Mucosa of gallbladder (tissue), 1 donor: Measurements from ENCODE around the gene ENTPD6. TPM values are rescaled to one million over a fixed set of nuclear protein-coding genes. Genes with fewer than 3 reads are reported as not detected.
"Not testable (repeated sequence)": the region's sequence is repeated elsewhere in the genome, so short reads cannot be mapped to it uniquely, and the experiment has no call there.

ENCODE experiments used
- DNase-seq: peaks from one replicate; pipeline ENCODE4 v3.0.0-alpha.2; 2020; ENCODE audit warnings: low spot score
- total RNA-seq: library from RNA; stranded (reverse); gene quantifications from one replicate; pipeline ENCODE4 v1.2.1, GENCODE V29; 2021
- donor health status: DM: no; HTN: no; CAD: no.

ENTPD6 gene
- 133 TPM for total RNA-seq

DNA sequence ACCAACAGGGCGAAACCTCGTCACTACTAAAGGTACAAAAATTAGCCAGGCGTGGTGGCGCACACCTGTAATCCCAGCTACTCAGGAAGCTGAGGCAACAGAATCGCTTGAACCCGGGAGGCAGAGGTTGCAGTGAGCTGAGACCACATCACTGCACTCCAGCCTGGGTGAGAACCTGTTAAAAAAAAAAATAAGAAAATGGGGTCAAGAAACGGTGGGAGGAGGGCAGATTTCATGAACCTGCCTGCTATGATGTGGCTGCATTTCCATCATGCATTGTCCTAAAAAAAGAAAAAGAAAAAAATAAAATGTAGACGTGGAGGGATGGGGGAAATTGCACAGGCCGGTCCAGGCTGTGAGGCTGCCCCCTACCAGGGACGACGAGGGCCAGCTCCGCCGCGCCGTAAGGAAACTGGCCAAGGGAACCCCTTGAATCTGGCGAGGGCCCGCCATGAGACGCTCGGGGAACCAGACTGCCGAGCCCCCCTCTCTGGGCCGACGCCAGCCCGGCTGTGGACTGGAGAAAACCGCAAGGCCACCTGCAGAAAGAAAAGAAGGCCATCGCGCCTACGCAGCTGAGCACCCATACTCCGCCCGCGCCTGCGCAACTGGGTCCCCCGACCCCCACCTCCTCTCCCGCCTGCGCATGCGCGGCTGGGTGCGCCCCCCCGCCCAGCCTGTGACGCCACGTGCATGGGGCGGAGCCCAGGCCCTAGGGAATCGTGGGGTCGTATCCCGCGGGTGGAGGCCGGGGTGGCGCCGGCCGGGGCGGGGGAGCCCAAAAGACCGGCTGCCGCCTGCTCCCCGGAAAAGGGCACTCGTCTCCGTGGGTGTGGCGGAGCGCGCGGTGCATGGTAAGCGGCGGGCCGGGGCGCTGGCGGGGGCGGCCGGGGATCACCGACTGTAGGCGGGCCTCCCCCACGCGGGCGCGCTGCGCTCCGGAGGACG lies at the start of gene ENTPD6:
Gene ENTPD6 (plus strand): TSS at position 699 of the 948 bp plus-strand sequence. CDS start 10,825 bp downstream, outside the sequence.
- peak; percentile 93 for DNase-seq

DNA sequence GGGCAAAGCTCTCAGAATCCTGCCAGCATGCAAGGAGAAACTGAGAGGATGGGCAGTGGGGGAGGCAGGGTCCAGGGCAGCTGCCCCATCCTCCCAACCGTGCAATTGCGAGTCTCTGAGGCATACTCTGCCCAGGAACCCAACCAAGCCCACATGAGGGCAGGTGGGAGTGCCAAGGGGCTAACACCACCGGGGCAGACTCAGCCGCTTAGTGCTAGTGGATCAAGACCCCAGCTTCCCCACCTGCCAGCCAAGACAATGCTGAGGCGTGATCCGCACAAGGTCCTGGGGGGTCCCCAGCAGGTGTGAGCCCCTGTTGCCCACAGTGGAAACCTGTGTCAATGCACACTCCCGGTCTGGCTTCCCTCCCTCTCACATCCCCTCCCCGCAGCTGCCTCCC lies 48.5 kb upstream of the ENTPD6 start:
- DNase-seq, result no peak

DNA sequence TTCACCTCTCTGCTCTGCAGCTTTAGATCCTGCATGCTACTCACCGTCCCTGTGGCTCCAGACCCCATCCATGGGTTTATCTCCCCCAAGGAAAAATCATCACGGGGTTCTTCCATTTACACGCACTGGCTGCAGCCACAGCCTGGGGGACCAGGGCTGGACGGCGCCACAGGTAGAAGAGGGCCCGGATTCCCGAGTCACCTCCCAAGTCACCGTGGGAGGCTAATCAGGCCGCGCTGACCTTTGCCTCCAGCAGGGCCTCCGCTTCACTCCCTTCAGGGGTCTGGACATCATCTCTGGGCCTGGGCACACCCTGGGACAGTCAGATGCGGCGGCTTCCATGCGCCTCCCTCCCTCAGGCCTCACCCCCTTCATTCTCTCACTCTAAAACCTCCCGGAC lies 47.8 kb upstream of the ENTPD6 start:
- no peak for DNase-seq

DNA sequence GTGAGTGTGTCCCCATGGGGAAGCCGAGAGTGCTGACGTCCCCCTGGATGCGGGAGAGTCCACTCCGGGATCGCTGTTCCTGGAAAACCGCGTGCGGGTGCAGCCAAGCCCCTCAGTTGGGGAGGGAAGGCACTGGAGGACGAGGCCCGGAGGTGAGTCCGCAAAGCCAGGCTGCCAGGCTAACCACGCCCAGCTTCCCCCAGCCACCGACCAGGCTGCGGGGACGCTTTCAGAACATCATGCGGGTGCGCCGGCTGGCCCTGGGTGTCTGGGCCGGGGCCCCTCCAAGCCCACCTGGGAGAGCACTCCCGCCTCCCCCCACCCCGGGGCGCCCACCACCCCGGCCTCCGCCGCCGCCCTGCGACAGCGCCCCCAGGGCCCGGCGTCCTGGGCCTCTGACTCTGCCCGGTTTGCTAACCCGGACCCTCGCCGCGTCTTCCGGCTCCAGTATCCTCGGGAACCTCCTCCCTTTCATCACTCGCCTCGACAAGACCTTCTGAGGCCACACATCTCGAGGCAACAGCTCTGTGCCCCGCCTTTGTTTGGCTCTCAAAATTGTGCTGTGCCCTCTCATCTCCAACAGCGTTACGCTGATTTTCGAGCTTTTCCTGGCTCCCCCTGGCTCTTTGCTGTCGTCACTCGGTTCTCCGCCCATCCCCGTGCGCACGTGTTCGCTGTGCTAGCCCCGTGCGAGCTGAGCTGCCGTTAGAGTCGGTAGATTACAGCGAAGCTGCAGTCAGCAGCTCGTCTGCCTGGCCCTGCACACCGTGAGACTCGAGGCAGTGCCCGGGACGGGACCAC lies 47.1 kb upstream of the ENTPD6 start:
- peak; percentile 51 for DNase-seq

DNA sequence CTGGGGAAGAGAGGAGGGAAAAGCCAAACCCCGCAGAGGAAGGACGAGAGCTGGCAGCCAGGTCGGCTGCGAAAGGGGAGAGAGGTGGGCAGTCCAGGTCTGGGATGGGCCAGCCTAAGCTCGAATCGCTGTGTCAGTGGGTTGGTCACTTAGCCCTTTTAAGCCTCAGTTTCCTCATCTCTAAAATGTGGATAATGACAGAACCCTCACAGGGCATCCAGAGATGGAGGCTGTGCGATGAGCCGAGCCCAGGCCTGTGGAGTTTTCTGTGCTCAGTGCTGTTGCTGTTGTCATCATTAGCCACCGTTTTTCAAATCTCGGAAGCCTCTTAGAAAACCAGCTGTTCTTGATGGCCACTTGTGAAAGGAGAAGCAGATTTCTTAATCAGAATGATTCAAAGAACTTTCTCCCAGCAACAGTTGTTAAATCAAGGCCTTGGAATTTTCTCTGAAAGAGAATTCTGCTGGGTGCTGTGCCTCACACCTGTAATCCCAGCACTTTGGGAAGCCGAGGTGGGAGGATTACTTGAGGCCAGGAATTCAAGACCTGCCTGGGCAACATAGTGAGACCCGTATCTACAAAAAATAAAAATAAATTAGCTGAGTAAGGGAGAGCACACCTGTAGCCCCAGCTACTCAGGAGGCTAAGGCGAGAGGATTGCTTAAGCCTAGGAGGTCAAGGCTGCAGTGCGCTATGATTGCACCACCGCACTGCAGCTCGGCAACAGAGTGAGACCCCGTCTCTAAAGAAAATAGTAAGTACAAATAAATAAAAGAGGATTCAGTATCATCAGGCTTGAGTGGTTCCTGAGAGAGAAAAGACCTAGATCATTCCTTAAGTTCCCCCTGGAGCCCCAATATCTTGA lies 46.3 kb upstream of the ENTPD6 start:
- no peak for DNase-seq

DNA sequence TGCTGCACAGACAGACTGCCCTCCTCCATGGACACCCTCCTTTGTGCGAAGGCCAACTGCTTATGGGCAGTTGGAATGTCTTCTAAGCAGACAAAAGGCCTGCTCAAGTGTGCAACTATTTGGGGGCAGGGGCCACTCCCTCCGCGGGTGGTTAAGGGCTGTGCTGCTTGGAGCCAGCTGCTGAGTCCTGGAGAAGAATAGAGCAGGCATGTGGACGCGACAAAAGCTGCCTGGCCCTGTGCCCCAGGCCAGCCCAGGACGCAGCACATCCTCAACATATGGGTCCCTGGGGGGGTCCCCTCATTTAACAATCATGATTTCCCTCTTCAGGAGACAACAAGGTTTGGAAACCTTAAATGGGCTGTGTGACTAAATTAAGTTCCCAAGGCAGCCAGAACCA lies 45.5 kb upstream of the ENTPD6 start:
- no peak for DNase-seq

DNA sequence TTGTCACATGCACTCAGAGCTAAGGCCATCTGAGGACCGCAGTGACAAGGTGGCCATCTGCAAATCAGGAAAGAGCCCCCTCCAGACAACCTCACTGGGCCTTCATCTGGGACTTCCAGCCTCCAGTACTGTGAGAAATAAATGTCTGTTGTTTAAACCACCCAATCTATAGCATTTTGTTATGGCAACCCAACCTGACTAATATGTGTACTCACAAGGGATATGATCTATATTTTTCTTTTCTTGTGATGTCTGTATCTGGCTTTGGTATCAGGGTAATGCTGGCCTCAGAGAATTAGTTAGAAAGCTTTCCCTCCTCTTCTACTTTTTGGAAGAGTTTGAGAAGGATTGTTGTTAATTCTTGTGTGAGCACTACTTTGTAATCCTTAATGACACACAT lies 37.5 kb upstream of the ENTPD6 start:
- DNase-seq, result no peak

DNA sequence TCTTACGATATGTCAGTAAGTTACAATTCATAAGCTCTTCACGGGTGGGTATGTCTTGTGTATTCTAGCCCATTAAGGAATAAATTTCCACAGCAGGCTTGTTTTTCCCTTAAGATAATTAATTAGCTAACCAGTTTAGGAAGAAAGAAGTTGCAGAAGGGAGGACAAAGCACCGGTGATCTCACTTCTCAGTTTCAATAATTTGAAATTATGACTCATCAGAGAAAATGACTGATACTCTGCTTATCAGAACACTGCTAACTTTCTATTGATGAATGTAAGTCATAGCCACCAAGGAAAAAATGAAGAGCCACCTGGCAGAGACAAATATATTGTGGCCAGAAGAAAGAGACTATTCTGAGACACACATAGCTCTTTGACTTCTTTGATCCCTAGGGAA lies 35.0 kb upstream of the ENTPD6 start:
- DNase-seq, result no peak

DNA sequence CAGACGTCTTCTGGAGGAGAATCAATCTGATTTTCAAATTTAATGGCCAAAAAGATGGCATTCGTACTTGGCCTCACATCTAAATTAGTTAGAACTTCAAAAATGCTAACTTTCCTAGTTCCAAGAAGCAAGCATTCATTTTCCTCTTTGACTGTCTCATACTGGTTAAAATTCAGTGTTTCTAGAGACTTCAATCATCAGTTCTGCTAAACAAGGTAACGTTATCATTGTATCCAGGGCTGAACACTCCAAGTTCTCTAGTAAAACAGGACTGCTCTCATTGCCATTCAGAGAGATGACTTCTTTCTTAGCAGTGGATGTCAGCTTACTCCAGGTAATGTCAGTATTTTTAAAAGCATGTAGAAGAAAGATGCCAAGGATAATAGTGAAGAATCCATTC lies 34.6 kb upstream of the ENTPD6 start:
- DNase-seq, result no peak

DNA sequence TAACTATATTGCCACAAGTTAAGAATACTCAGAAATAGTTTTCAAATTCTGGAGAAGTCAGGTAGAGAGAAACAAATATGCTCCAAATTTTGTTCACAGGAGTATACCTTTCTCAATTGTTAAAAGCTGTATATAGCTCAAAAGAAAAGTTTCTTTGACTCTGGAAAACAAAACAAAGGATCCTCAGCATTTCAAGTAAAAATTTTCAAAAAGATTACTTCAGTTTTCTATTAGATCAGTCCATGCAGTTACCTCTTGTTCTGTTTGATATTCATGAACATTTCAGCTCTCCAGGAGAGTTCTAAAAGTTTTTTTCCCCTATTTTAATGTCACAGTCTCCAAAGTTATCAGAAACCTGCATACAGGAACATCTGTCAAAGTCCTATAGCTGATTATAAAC lies 30.4 kb upstream of the ENTPD6 start:
- no peak for DNase-seq

DNA sequence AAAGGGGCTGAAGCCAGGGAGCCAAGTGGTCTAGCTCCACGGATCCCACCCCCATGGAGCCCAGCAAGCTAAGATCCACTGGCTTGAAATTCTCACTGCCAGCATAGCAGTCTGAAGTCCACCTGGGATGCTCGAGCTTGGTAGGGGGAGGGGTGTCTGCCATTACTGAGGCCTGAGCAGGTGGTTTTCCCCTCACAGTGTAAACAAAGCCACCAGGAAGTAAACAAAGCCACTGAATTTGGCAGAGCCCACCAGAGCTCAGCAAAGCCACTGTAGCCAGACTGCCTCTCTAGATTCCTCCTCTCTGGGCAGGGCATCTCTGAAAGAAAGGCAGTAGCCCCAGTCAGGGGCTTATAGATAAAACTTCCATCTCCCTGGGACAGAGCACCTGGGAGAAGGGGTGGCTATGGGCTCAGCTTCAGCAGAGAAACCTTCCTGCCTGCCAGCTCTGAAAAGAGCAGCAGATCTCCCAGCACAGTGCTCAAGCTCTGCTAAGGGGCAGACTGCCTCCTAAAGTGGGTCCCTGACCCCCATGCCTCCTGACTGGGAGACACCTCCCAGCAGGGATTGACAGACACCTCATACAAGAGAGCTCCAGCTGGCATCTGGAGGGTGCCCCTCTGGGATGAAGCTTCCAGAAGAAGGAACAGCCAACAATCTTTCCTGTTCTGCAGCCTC lies 29.3 kb upstream of the ENTPD6 start:
- not testable (repeated sequence) for DNase-seq

DNA sequence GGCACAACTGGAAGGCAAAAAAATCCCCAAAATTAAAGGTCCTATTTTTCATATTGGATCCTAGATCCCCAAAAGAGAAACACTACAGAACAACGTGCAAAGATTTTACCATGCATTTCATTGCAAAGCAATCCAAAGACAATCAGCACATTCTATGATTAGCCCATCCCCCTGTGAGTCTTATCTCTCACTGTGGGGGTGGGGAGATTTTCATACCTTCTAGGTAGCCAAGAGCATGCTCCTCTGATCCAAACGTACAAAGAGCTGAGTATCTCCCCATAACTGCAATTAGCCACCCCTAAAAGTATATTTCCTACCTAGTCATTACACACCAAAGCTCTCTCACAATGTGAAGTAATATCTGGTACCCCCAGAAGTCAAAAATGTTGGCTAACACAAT lies 22.2 kb upstream of the ENTPD6 start:
- DNase-seq, result no peak

DNA sequence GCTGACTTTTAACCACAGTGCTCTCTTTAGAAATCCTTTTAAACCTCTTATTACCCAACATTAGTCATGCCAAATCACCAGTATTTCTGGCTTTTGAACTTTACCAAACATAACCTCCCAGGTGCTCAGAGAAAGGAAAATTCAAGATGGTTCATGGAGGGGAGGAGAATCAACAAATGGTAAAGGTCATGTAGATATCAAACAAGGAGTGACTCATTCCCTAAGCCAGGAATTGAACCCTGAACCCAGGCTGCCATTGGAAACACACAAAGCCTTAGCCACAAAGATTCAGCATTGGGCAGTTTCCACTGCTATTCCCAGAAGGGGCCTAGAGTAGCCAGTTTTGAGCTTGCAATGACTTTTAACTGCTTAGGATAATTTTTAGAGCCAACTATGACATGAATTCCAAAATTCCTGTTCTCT lies 21.6 kb upstream of the ENTPD6 start:
- DNase-seq, result no peak

DNA sequence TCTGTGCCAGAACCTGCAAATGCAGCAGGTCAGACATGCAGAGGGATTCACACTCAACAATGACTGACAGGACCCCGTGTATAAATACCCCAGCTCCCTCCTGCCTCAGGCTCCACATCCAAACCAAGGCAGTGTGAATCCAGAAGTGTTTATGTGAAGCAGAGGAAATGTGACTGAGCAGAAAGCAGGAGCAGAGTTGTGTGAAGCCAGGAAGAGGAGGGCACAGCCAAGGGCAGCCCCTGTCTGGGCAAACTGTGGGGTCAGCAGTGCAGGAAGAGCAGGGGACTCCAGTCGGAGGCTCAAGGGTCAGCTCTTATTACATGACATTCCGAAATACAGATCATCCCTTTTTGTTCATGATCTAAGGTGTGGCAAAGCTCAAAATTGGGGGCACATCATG lies 19.3 kb upstream of the ENTPD6 start:
- no peak for DNase-seq

DNA sequence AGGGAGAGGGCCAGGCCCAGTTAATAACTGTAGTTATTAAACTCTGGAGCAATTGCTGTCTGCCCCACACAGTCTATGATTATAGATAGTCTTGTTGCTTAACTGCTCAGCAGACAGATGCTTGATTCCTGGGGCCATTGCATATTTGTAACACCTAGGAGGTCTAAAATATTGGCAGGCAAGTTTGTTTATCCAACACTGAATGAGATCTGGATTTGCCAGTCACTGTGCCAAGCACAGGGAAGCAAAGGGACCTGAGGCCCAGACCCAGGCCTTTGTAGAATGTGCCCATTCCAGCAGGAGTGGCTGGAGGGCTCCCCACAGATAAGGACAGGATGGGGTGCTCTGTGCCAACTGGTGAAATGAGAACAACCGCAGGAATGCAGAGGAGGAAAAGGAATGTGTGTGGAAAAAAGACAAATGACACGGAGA lies 17.6 kb upstream of the ENTPD6 start:
- DNase-seq, result peak; percentile 34

DNA sequence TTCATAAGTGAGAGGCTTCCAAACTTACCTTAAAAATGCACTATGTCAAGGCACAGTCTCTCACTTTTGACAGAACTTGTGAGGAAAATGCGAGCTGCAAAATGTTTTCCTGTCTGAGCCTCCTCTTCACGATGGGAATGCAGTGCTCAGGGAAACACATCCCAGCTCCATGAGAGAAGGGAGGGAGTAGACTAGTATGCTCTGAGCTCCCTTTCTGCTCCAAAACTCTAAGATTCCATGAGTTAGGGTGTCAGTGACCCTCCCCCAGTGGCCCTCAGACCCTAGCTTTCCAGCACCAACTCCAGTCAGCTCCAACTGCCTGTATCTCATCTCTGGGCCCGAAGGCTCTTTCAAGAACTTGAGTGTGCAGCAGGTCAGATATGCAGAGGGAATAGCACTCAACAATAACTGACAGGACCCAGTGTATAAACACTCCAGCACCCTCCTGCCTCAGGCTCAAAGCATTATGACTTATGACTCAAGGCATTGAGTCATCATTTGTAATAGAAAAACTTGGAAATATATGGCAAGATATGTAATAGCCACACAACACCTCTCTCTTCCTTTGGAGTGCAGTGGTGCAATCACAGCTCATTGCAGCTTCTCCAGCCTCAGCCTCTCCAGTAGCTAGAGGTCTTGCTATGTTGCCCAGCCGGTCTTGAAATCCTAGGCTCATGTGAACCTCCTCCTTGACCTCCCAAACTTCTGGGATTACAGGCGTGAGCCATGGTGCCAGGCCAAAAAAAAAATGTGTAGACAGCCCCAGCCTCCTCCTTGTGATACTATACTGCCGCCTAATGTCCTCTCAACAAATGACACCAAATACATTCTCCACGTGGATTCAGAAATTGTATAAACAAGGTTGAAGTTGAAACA lies 16.7 kb upstream of the ENTPD6 start:
- DNase-seq, result no peak

DNA sequence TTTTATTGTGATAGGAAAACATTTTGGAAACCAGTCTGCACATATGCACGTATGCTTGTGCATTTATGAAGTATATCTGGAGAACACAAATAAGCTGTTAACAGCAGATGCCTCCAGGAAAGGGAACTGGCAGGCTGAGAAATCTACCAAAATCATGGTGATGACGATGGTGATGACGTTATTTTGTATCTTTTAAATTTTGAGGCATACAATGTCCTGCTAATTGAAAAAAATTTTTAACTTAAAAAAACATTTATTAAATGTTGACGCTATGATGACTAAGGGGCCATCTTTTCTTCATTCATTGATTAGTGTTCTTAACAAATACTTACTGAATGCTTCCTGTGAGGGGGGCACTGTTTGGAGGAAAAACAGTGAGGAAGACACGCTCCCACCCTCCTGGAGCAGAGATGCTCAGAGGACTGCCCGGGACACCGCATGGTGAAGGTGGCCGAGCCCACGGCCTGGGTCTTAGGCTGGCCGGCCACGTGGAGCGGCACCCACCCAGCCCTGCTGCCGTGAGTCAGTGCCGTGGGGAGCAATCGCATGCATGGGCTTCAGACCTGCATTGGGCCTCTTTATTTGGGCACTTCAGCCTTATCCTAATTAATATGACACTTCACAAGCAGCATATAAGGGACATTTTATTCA lies 15.9 kb upstream of the ENTPD6 start:
- DNase-seq, result no peak

DNA sequence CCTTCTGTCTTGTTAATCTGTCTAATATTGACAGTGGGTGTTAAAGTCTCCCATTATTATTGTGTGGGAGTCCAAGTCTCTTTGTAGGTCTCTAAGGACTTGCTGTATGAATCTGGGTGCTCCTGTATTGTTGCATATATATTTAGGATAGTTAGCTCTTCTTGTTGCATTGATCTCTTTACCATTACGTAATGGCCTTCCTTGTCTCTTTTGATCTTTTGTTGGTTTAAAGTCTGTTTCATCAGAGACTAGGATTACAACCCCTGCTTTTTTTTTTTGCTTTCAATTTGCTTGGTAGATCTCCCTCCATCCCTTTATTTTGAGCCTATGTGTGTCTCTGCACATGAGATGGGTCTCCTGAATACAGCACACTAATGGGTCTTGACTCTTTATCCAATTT lies 11.1 kb upstream of the ENTPD6 start:
- DNase-seq, result not testable (repeated sequence)

DNA sequence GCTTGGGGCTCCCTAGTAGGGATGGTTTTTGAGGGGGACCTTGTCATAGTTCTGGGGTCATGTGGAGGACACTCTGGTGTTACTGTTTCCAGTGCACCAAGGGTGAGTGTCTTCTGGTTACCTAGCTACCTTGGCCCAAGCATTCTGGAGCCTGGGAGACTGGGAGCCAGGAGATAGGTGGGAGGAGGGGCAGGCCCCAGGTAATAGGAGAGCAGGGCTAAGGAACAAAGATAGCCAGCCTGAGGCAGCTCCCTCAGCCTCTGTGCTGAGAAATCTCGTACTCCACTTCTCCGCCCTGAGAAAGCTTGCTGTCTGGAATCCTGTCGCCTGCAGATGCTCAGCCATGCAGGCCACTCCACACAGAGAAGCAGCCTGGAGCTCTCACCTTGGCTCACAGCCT lies 8.3 kb upstream of the ENTPD6 start:
- no peak for DNase-seq

DNA sequence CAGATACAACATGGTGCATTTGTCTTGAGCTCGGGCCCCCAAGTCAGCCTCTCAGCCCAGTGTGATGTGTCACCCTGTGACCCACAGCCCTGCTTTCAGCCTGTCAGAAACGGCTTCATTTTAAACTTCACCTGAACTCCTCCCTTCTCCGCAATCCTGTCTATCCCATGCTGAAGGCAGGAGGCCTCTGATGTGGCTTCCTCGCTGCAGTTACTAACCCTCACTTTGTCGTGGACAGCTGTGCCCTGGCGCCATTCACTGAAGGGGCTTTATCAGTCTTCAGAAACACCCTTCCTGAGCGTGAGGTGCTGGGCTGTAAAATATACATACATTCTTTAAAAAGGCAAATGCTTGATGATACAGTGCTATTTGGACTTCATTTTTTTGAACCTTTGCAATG lies 7.9 kb upstream of the ENTPD6 start:
- no peak for DNase-seq
